Activated gamma-delta T cell treated with anti-CD3 and anti-CD28 coated beads, Interleukin-2, amount 50 U/mL, for 16 hours (primary cell): ENCODE data around the gene PRPF19.

Experiments used
- DNase-seq: peaks from one replicate; pipeline ENCODE4 v3.0.0-alpha.2; 2020; ENCODE audit warnings: low read depth

Gene PRPF19

GRCh38 chr11:60872961-60873524, 33.3 kb downstream of the PRPF19 start:
- DNase-seq, result no peak

GRCh38 chr11:60872124-60872960, 34.0 kb downstream of the PRPF19 start:
- no peak for DNase-seq

- no peak for DNase-seq
Observed at GRCh38 chr11:60871378-60872061, 34.9 kb downstream of the PRPF19 start.

- DNase-seq, result no peak
Observed at GRCh38 chr11:60870733-60871377, 35.5 kb downstream of the PRPF19 start.

- DNase-seq, result no peak
Observed at GRCh38 chr11:60870276-60870675, 36.1 kb downstream of the PRPF19 start.

- DNase-seq, result no peak
Observed at GRCh38 chr11:60869451-60869825, 36.9 kb downstream of the PRPF19 start.

GRCh38 chr11:60868682-60869450, 37.5 kb downstream of the PRPF19 start:
- no peak for DNase-seq

GRCh38 chr11:60867871-60868681, 38.3 kb downstream of the PRPF19 start:
- no peak for DNase-seq

- DNase-seq, result no peak
Observed at GRCh38 chr11:60866911-60867870, 39.2 kb downstream of the PRPF19 start, which contains the start of gene ZP1. TSS of gene ZP1 (plus strand) at chr11:60867542. CDS start at chr11:60867562, 20 bp downstream.

GRCh38 chr11:60864856-60865513, 41.4 kb downstream of the PRPF19 start:
- no peak for DNase-seq

GRCh38 chr11:60863550-60864521, 42.5 kb downstream of the PRPF19 start:
- DNase-seq, result no peak

GRCh38 chr11:60862171-60862570, 44.2 kb downstream of the PRPF19 start:
- no peak for DNase-seq

GRCh38 chr11:60860943-60861342, 45.4 kb downstream of the PRPF19 start:
- DNase-seq, result no peak

- no peak for DNase-seq
Observed at GRCh38 chr11:60859616-60860250, 46.7 kb downstream of the PRPF19 start.

- DNase-seq, result no peak
Observed at GRCh38 chr11:60858731-60859464, 47.5 kb downstream of the PRPF19 start.

- DNase-seq, result no peak
Observed at GRCh38 chr11:60858236-60858635, 48.1 kb downstream of the PRPF19 start.
